ENCODE results near the gene HECA. TPM values are rescaled to one million over a fixed set of nuclear protein-coding genes. Genes with fewer than 3 reads are reported as not detected.
"Not testable (repeated sequence)": the region's sequence is repeated elsewhere in the genome, so short reads cannot be mapped to it uniquely, and the experiment has no call there.

The HECA gene
- total and polyA plus RNA-seq, 7 experiments from 2014 or later: 5.5 to 145 (median 91.3) TPM

GRCh38 chr6:139154881-139155547 lies 20.1 kb downstream of the HECA start:
- intact Hi-C loops (cut with micrococcal nuclease): loop anchor here (1.0 kb wide), 2 partner anchors 9 to 10 kb away; no protein-coding TSS in a partner anchor
- H3K4me1 Mint-ChIP-seq: peaks cover 63 to 93% (median 75%) of the 10 kb centered on the region in 7 donors
- peak; percentile 21 for ATAC-seq

GRCh38 chr6:139156102-139156501 lies 21.2 kb downstream of the HECA start:
- peak overlapping the region; percentile 44 to 95 (median 86) for H3K27ac Mint-ChIP-seq

More at GRCh38 chr6:139154881-139155547, 20.1 kb downstream of the HECA start:
- no peaks in the 10 kb centered on the region for H3K9me3 ChIP-seq (ENCODE audit: control insufficient read depth in 2 of 3, low read length in 3 of 3)
- peaks cover 57 to 77% of the 10 kb centered on the region in 2 donors for H3K4me1 ChIP-seq (ENCODE audit: control insufficient read depth in 2 of 2, insufficient read depth in 2 of 2, low read length in 2 of 2)
- Mint-ChIP-seq H3K27ac (peak overlapping the region in 8 of 9 donors; percentile 36 to 94 (median 70)), H3K4me3 (peak overlapping the region in 9 of 10 donors; percentile 27 to 78 (median 41)), H3K27me3 (no peaks in the 10 kb centered on the region), H3K36me3 (peaks cover 5 to 21% (median 13%) of the 10 kb centered on the region in 5 donors), H3K9me3 (peaks cover 0 to 3% (median 0%) of the 10 kb centered on the region in 11 donors)
- no peaks in the 10 kb centered on the region for H3K27me3 ChIP-seq (ENCODE audit: control insufficient read depth in 2 of 2, insufficient read depth in 2 of 2, low read length in 2 of 2)
- no peaks in the 10 kb centered on the region for H3K36me3 ChIP-seq (ENCODE audit: control insufficient read depth in 2 of 3, insufficient read depth in 3 of 3, low read length in 3 of 3)
- H3K27ac ChIP-seq (ENCODE audit: low read depth, low read length): no peak overlapping the region
- H3K4me3 ChIP-seq (ENCODE audit: low read length): no peak overlapping the region
- no peak for DNase-seq
- CTCF ChIA-PET: interaction anchor here (1.4 kb wide), 1 partner anchor 15 kb away, joined by 7 read pairs; no protein-coding TSS in a partner anchor
- POLR2A ChIA-PET: interaction anchor here (0.6 to 18.2 kb wide), 8 partner anchors 10 to 220 kb away, joined by 3 to 214 read pairs (median 5); partner anchors contain the start of gene CITED2

GRCh38 chr6:139156551-139156950 lies 21.7 kb downstream of the HECA start:
- no peak for DNase-seq
- peaks cover 64 to 93% (median 75%) of the 10 kb centered on the region in 7 donors for H3K4me1 Mint-ChIP-seq
- Histone ChIP-seq H3K27me3 (ENCODE audit: control insufficient read depth in 2 of 2, insufficient read depth in 2 of 2, low read length in 2 of 2) (no peaks in the 10 kb centered on the region), H3K27ac (ENCODE audit: low read depth, low read length) (no peak overlapping the region), H3K36me3 (ENCODE audit: control insufficient read depth in 2 of 3, insufficient read depth in 3 of 3, low read length in 3 of 3) (no peaks in the 10 kb centered on the region), H3K4me3 (ENCODE audit: low read length) (no peak overlapping the region), H3K4me1 (ENCODE audit: control insufficient read depth in 2 of 2, insufficient read depth in 2 of 2, low read length in 2 of 2) (peaks cover 62 to 79% of the 10 kb centered on the region in 2 donors), H3K9me3 (ENCODE audit: control insufficient read depth in 2 of 3, low read length in 3 of 3) (no peaks in the 10 kb centered on the region)
- peaks cover 5 to 21% (median 13%) of the 10 kb centered on the region in 5 donors for H3K36me3 Mint-ChIP-seq
- peak overlapping the region in 9 of 10 donors; percentile 47 to 68 (median 56) for H3K4me3 Mint-ChIP-seq
- intact Hi-C loops (cut with micrococcal nuclease): no loop called here
- CTCF ChIA-PET: interaction anchor here (1.0 to 1.2 kb wide), 2 partner anchors 10 to 18 kb away, joined by 3 read pairs; no protein-coding TSS in a partner anchor
- H3K27ac Mint-ChIP-seq: peak overlapping the region; percentile 44 to 95 (median 86)
- POLR2A ChIA-PET: interaction anchor here (0.9 to 18.2 kb wide), 4 partner anchors 10 to 219 kb away, joined by 3 to 214 read pairs (median 5); partner anchors contain the start of gene CITED2
- no peak for ATAC-seq
- H3K27me3 Mint-ChIP-seq: no peaks in the 10 kb centered on the region
- peaks cover 0 to 5% (median 0%) of the 10 kb centered on the region in 11 donors for H3K9me3 Mint-ChIP-seq

More at GRCh38 chr6:139156102-139156501, 21.2 kb downstream of the HECA start:
- no peaks in the 10 kb centered on the region for H3K27me3 Mint-ChIP-seq
- peaks cover 64 to 93% (median 75%) of the 10 kb centered on the region in 7 donors for H3K4me1 Mint-ChIP-seq
- DNase-seq (no peak), ATAC-seq (no peak)
- POLR2A ChIA-PET: interaction anchor here (0.6 to 18.2 kb wide), 9 partner anchors 9 to 219 kb away, joined by 3 to 214 read pairs (median 4); partner anchors contain the start of gene CITED2
- H3K36me3 ChIP-seq (ENCODE audit: control insufficient read depth in 2 of 3, insufficient read depth in 3 of 3, low read length in 3 of 3): no peaks in the 10 kb centered on the region
- CTCF ChIA-PET: interaction anchor here (1.0 to 1.2 kb wide), 2 partner anchors 10 to 19 kb away, joined by 3 read pairs; no protein-coding TSS in a partner anchor
- peak overlapping the region in 8 of 10 donors; percentile 47 to 68 (median 56) for H3K4me3 Mint-ChIP-seq
- H3K36me3 Mint-ChIP-seq: peaks cover 5 to 21% (median 13%) of the 10 kb centered on the region in 5 donors
- no peak overlapping the region for H3K4me3 ChIP-seq (ENCODE audit: low read length)
- H3K9me3 ChIP-seq (ENCODE audit: control insufficient read depth in 2 of 3, low read length in 3 of 3): no peaks in the 10 kb centered on the region
- intact Hi-C loops (cut with micrococcal nuclease): no loop called here
- H3K9me3 Mint-ChIP-seq: peaks cover 0 to 3% (median 0%) of the 10 kb centered on the region in 11 donors
- no peak overlapping the region for H3K27ac ChIP-seq (ENCODE audit: low read depth, low read length)
- no peaks in the 10 kb centered on the region for H3K27me3 ChIP-seq (ENCODE audit: control insufficient read depth in 2 of 2, insufficient read depth in 2 of 2, low read length in 2 of 2)
- peaks cover 60 to 80% of the 10 kb centered on the region in 2 donors for H3K4me1 ChIP-seq (ENCODE audit: control insufficient read depth in 2 of 2, insufficient read depth in 2 of 2, low read length in 2 of 2)

- H3K9me3 ChIP-seq (ENCODE audit: control insufficient read depth in 2 of 3, low read length in 3 of 3); intact Hi-C loops (cut with micrococcal nuclease); H3K27me3 Mint-ChIP-seq; H3K9me3 Mint-ChIP-seq; CTCF ChIA-PET; DNase-seq; H3K27me3 ChIP-seq (ENCODE audit: control insufficient read depth in 2 of 2, insufficient read depth in 2 of 2, low read length in 2 of 2); H3K4me3 ChIP-seq (ENCODE audit: low read length); ATAC-seq; H3K36me3 ChIP-seq (ENCODE audit: control insufficient read depth in 2 of 3, insufficient read depth in 3 of 3, low read length in 3 of 3): not testable (repeated sequence)
- Mint-ChIP-seq H3K36me3 (peaks cover 5 to 21% (median 13%) of the 10 kb centered on the region in 5 donors), H3K4me1 (peaks cover 64 to 93% (median 76%) of the 10 kb centered on the region in 7 donors), H3K27ac (peak overlapping the region; percentile 65 to 95 (median 87)), H3K4me3 (peak overlapping the region; percentile 3 to 68 (median 52))
- POLR2A ChIA-PET: interaction anchor here (18.2 kb wide), 1 partner anchor 18 kb away, joined by 214 read pairs; no protein-coding TSS in a partner anchor
- Histone ChIP-seq H3K4me1 (ENCODE audit: control insufficient read depth in 2 of 2, insufficient read depth in 2 of 2, low read length in 2 of 2) (peaks cover 62 to 78% of the 10 kb centered on the region in 2 donors), H3K27ac (ENCODE audit: low read depth, low read length) (peak overlapping the region; percentile 21)
Observed at GRCh38 chr6:139157086-139157485, 22.2 kb downstream of the HECA start.

GRCh38 chr6:139159016-139159415 lies 24.1 kb downstream of the HECA start:
- intact Hi-C loops (cut with micrococcal nuclease): no loop called here
- H3K27ac ChIP-seq (ENCODE audit: low read depth, low read length): peak overlapping the region; percentile 75
- peak overlapping the region; percentile 24 to 98 (median 89) for H3K27ac Mint-ChIP-seq
- H3K9me3 Mint-ChIP-seq: peaks cover 0 to 5% (median 0%) of the 10 kb centered on the region in 11 donors
- H3K4me3 ChIP-seq (ENCODE audit: low read length): no peak overlapping the region
- no peak for DNase-seq
- H3K4me1 ChIP-seq (ENCODE audit: control insufficient read depth in 2 of 2, insufficient read depth in 2 of 2, low read length in 2 of 2): peaks cover 65 to 87% of the 10 kb centered on the region in 2 donors
- no peak for ATAC-seq
- CTCF ChIA-PET: interaction anchor here (0.9 to 1.7 kb wide), 2 partner anchors 20 to 22 kb away, joined by 3 to 5 read pairs; no protein-coding TSS in a partner anchor
- H3K27me3 ChIP-seq (ENCODE audit: control insufficient read depth in 2 of 2, insufficient read depth in 2 of 2, low read length in 2 of 2): no peaks in the 10 kb centered on the region
- POLR2A ChIA-PET: interaction anchor here (0.6 to 18.2 kb wide), 11 partner anchors 9 to 216 kb away, joined by 3 to 214 read pairs (median 24); partner anchors contain the start of genes CITED2 and HECA
- no peaks in the 10 kb centered on the region for H3K36me3 ChIP-seq (ENCODE audit: control insufficient read depth in 2 of 3, insufficient read depth in 3 of 3, low read length in 3 of 3)
- H3K4me1 Mint-ChIP-seq: peaks cover 75 to 96% (median 86%) of the 10 kb centered on the region in 7 donors
- peaks cover 11 to 29% (median 21%) of the 10 kb centered on the region in 5 donors for H3K36me3 Mint-ChIP-seq
- no peaks in the 10 kb centered on the region for H3K27me3 Mint-ChIP-seq
- no peaks in the 10 kb centered on the region for H3K9me3 ChIP-seq (ENCODE audit: control insufficient read depth in 2 of 3, low read length in 3 of 3)
- peak overlapping the region in 7 of 10 donors; percentile 36 to 87 (median 79) for H3K4me3 Mint-ChIP-seq

- H3K27ac Mint-ChIP-seq: peak overlapping the region; percentile 86 to 98 (median 91)
- H3K4me1 Mint-ChIP-seq: peaks cover 77 to 97% (median 89%) of the 10 kb centered on the region in 7 donors
- peak; percentile 82 for ATAC-seq
- no peaks in the 10 kb centered on the region for H3K27me3 Mint-ChIP-seq
- Histone ChIP-seq H3K36me3 (ENCODE audit: control insufficient read depth in 2 of 3, insufficient read depth in 3 of 3, low read length in 3 of 3) (peaks cover 0 to 1% (median 0%) of the 10 kb centered on the region in 3 experiments), H3K27ac (ENCODE audit: low read depth, low read length) (peak overlapping the region; percentile 75), H3K27me3 (ENCODE audit: control insufficient read depth in 2 of 2, insufficient read depth in 2 of 2, low read length in 2 of 2) (no peaks in the 10 kb centered on the region), H3K4me1 (ENCODE audit: control insufficient read depth in 2 of 2, insufficient read depth in 2 of 2, low read length in 2 of 2) (peaks cover 78 to 91% of the 10 kb centered on the region in 2 donors), H3K9me3 (ENCODE audit: control insufficient read depth in 2 of 3, low read length in 3 of 3) (no peaks in the 10 kb centered on the region), H3K4me3 (ENCODE audit: low read length) (peak overlapping the region; percentile 33)
- CTCF ChIA-PET: interaction anchor here (0.8 to 2.5 kb wide), 5 partner anchors 14 to 212 kb away, joined by 3 to 7 read pairs (median 6); partner anchors contain the start of gene CITED2
- intact Hi-C loops (cut with micrococcal nuclease): loop anchor here (1.0 to 2.0 kb wide), 13 partner anchors 8 to 213 kb away; partner anchors contain the start of genes ABRACL (in 2 of the 2), TXLNB (in 2 of the 2) and CITED2 (in 1 of the 2)
- peak overlapping the region; percentile 79 to 88 (median 83) for H3K4me3 Mint-ChIP-seq
- H3K9me3 Mint-ChIP-seq: peaks cover 0 to 2% (median 0%) of the 10 kb centered on the region in 11 donors
- DNase-seq: peak; percentile 32 to 93 (median 90)
- POLR2A ChIA-PET: interaction anchor here (0.6 to 18.2 kb wide), 15 partner anchors 11 to 214 kb away, joined by 3 to 214 read pairs (median 16); partner anchors contain the start of genes CITED2, HECA and TXLNB
- peaks cover 12 to 24% (median 22%) of the 10 kb centered on the region in 5 donors for H3K36me3 Mint-ChIP-seq
Observed at GRCh38 chr6:139161169-139161568, 26.3 kb downstream of the HECA start.

Data from naive thymus-derived CD4-positive, alpha-beta T cell (primary cell).